Measurements from ENCODE around the gene EYA4.

EYA4 gene

DNA sequence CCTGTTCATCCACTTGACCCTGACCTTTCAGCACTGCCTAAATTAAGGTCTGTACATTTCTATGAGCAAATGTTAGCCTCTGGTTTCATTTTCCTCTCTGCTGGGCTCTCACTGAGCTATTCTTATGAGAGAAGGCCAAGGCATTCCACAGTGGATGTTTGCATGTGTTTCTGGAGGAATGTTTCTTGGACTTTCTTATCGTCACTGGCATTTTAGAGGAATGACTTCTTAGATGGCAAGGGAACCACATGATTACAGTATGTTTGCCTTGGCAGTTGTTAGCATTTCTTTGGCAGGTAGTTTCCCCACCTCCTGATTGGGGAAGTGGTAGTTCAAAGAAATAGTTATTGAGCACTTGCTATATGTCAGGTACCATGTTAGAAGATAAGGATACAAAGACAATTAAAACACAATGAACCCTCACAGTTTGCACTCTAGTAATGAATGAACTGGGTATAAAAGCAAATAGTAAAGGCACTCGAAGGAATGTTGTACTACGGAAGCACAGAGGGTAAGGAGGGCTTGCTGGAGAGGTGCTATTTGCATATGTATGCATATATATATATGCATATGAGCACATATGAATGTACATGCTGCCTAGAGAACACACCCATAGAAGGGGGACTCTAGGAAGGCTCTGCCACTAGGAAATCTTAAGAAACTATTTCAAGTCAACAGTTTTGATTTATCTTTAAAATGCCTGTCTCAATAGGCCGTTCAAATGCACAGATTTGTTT is 307.4 kb downstream of the EYA4 start:
- ChIA-PET POLR2A (no interaction called here), CTCF (interaction anchor here (0.5 to 4.8 kb wide), 7 partner anchors 20 to 878 kb away, joined by 3 to 69 read pairs (median 4); no protein-coding TSS in a partner anchor)
- TF ChIP-seq, protein P1, sequence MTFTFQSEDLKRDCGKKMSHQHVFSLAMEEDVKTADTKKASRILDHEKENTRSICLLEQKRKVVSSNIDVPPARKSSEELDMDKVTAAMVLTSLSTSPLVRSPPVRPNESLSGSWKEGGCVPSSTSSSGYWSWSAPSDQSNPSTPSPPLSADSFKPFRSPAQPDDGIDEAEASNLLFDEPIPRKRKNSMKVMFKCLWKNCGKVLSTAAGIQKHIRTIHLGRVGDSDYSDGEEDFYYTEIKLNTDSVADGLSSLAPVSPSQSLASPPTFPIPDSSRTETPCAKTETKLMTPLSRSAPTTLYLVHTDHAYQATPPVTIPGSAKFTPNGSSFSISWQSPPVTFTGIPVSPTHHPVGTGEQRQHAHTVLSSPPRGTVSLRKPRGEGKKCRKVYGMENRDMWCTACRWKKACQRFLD (tag by site-specific recombination; IDR thresholded peaks at IDR 0.05): no peak
- TF ChIP-seq ZNF157 (tag by site-specific recombination; IDR thresholded peaks at IDR 0.05) (no peak), ZNF473 (tag by site-specific recombination; IDR thresholded peaks at IDR 0.05) (no peak), OSR2 (tag by site-specific recombination; IDR thresholded peaks at IDR 0.05) (no peak), ZNF529 (tag by site-specific recombination; IDR thresholded peaks at IDR 0.05; ENCODE audit: insufficient replicate concordance) (no peak), ZNF548 (tag by site-specific recombination; IDR thresholded peaks at IDR 0.05) (no peak), ZNF10 (tag by site-specific recombination; IDR thresholded peaks at IDR 0.05) (no peak), HOXA7 (CRISPR knock-in tag; IDR thresholded peaks at IDR 0.05; ENCODE audit: borderline replicate concordance) (no peak), ZNF48 (tag by site-specific recombination; IDR thresholded peaks at IDR 0.05) (no peak), BCL11A (tag by site-specific recombination; IDR thresholded peaks at IDR 0.05; ENCODE audit: low read depth) (no peak), ZNF292 (tag by site-specific recombination; IDR thresholded peaks at IDR 0.05; ENCODE audit: borderline replicate concordance, low read depth) (no peak), ZNF416 (tag by site-specific recombination; IDR thresholded peaks at IDR 0.05) (no peak)
- TF ChIP-seq, protein P2, sequence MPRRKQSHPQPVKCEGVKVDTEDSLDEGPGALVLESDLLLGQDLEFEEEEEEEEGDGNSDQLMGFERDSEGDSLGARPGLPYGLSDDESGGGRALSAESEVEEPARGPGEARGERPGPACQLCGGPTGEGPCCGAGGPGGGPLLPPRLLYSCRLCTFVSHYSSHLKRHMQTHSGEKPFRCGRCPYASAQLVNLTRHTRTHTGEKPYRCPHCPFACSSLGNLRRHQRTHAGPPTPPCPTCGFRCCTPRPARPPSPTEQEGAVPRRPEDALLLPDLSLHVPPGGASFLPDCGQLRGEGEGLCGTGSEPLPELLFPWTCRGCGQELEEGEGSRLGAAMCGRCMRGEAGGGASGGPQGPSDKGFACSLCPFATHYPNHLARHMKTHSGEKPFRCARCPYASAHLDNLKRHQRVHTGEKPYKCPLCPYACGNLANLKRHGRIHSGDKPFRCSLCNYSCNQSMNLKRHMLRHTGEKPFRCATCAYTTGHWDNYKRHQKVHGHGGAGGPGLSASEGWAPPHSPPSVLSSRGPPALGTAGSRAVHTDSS (tag by site-specific recombination; IDR thresholded peaks at IDR 0.05): no peak

DNA sequence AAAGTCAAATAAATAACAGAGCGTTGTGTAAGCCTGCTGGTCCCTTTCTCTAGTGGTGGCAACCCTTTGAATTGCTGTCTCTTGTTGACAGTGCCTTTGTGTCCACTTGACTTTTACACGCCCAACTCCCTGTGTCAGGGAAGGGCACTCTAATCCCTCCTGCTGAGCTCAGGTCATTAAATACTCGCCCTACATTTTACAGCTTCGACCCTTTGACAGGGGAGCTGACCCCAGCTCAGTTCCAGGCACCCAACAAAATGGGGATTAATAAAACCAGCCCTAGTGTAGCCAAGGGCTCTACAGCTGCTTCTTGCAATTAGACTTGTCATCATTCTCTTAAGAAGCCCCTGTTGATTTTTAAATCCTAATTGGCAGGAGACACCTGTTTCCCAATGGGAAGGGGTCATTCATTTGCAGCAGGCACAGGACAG is 308.2 kb downstream of the EYA4 start:
- ChIA-PET POLR2A (no interaction called here), CTCF (interaction anchor here (1.2 to 4.8 kb wide), 3 partner anchors 364 to 725 kb away, joined by 6 to 69 read pairs (median 43); no protein-coding TSS in a partner anchor)
- no peaks in the 10 kb centered on the region for H3K4me1 ChIP-seq (ENCODE audit: control insufficient read depth, insufficient read depth, low read length)

More for the DNA sequence above, 307.4 kb downstream of the EYA4 start:
- no peaks in the 10 kb centered on the region for H3K36me3 ChIP-seq (ENCODE audit: control insufficient read depth in 2 of 2, insufficient read depth in 1 of 2, low read length in 2 of 2)
- H3K27ac ChIP-seq (ENCODE audit: extremely low read depth, low read depth, low read length): no peak overlapping the region
- no peak overlapping the region for H3K4me3 ChIP-seq (ENCODE audit: low read depth, low read length)
- no peaks in the 10 kb centered on the region for H3K4me1 ChIP-seq (ENCODE audit: control insufficient read depth, insufficient read depth, low read length)
- no peaks in the 10 kb centered on the region for H3K9me3 ChIP-seq (ENCODE audit: control insufficient read depth, insufficient read depth, low read depth, low read length)

More for the DNA sequence above, 308.2 kb downstream of the EYA4 start:
- no peaks in the 10 kb centered on the region for H3K9me3 ChIP-seq (ENCODE audit: control insufficient read depth, insufficient read depth, low read depth, low read length)
- no peak overlapping the region for H3K4me3 ChIP-seq (ENCODE audit: low read depth, low read length)
- no peak for TF ChIP-seq ZIC2 (tag by site-specific recombination; IDR thresholded peaks at IDR 0.05)
- TF ChIP-seq ZNF658 (tag by site-specific recombination; IDR thresholded peaks at IDR 0.05): no peak
- TF ChIP-seq ZNF529 (tag by site-specific recombination; IDR thresholded peaks at IDR 0.05; ENCODE audit: insufficient replicate concordance): no peak
- TF ChIP-seq, protein P3, sequence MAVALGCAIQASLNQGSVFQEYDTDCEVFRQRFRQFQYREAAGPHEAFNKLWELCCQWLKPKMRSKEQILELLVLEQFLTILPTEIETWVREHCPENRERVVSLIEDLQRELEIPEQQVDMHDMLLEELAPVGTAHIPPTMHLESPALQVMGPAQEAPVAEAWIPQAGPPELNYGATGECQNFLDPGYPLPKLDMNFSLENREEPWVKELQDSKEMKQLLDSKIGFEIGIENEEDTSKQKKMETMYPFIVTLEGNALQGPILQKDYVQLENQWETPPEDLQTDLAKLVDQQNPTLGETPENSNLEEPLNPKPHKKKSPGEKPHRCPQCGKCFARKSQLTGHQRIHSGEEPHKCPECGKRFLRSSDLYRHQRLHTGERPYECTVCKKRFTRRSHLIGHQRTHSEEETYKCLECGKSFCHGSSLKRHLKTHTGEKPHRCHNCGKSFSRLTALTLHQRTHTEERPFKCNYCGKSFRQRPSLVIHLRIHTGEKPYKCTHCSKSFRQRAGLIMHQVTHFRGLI (tag by site-specific recombination; IDR thresholded peaks at IDR 0.05): no peak
- TF ChIP-seq, protein P4, sequence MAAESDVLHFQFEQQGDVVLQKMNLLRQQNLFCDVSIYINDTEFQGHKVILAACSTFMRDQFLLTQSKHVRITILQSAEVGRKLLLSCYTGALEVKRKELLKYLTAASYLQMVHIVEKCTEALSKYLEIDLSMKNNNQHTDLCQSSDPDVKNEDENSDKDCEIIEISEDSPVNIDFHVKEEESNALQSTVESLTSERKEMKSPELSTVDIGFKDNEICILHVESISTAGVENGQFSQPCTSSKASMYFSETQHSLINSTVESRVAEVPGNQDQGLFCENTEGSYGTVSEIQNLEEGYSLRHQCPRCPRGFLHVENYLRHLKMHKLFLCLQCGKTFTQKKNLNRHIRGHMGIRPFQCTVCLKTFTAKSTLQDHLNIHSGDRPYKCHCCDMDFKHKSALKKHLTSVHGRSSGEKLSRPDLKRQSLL (tag by site-specific recombination; IDR thresholded peaks at IDR 0.05): no peak
- TF ChIP-seq ZNF223 (tag by site-specific recombination; IDR thresholded peaks at IDR 0.05): no peak
- no peak for TF ChIP-seq HOXD13 (CRISPR knock-in tag; IDR thresholded peaks at IDR 0.05; ENCODE audit: borderline replicate concordance)
- TF ChIP-seq, protein P5, sequence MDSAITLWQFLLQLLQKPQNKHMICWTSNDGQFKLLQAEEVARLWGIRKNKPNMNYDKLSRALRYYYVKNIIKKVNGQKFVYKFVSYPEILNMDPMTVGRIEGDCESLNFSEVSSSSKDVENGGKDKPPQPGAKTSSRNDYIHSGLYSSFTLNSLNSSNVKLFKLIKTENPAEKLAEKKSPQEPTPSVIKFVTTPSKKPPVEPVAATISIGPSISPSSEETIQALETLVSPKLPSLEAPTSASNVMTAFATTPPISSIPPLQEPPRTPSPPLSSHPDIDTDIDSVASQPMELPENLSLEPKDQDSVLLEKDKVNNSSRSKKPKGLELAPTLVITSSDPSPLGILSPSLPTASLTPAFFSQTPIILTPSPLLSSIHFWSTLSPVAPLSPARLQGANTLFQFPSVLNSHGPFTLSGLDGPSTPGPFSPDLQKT (IDR thresholded peaks at IDR 0.05; ENCODE audit: borderline replicate concordance, low read depth, low read length): no peak
- no peak for TF ChIP-seq ZNF600 (tag by site-specific recombination; IDR thresholded peaks at IDR 0.05)
- no peak for TF ChIP-seq ZNF302 (tag by site-specific recombination; IDR thresholded peaks at IDR 0.05; ENCODE audit: low read depth)
- TF ChIP-seq ZBTB17 (tag by site-specific recombination; IDR thresholded peaks at IDR 0.05): no peak
- TF ChIP-seq ZNF335 (tag by site-specific recombination; conservative IDR thresholded peaks at IDR 0.05): no peak
- TF ChIP-seq PRDM1 (tag by site-specific recombination; IDR thresholded peaks at IDR 0.05): no peak
- no peak for TF ChIP-seq ZNF341 (tag by site-specific recombination; IDR thresholded peaks at IDR 0.05; ENCODE audit: low read depth)
- H3K36me3 ChIP-seq (ENCODE audit: control insufficient read depth in 2 of 2, insufficient read depth in 1 of 2, low read length in 2 of 2): no peaks in the 10 kb centered on the region
- H3K27ac ChIP-seq (ENCODE audit: extremely low read depth, low read depth, low read length): no peak overlapping the region
